Frontal cortex (tissue), 4 donors: ENCODE data around the gene CTPS1. TPM values are rescaled to one million over a fixed set of nuclear protein-coding genes. Genes with fewer than 3 reads are reported as not detected.

Experiments
- DNase-seq, 2 donors: peaks; one replicate each; pipeline ENCODE4 v3.0.0; 2012; ENCODE audit warnings: low spot score in 2 of 2
- FAIRE-seq: peaks from 2 replicates; lab custom pipeline; 2012; peaks lifted over from hg19 to GRCh38; lab: Jason Lieb, UNC
- total RNA-seq: library from RNA; depleted of rRNA; stranded (reverse); fragments of >200 nt; gene quantifications from one replicate; pipeline ENCODE4 v1.2.3, GENCODE V29; 2014
- donor health status: control.
- donor health status: control.
- donor health status: control.

Gene CTPS1
- total RNA-seq, 1 donor from 2014 or later: 14.7 TPM

GRCh38 chr1:40965531-40965930 is 14.0 kb upstream of the CTPS1 start:
- no peak for FAIRE-seq
- DNase-seq: no peak

GRCh38 chr1:40966417-40966816 is 13.1 kb upstream of the CTPS1 start:
- no peak for DNase-seq
- no peak for FAIRE-seq

- FAIRE-seq: no peak
- DNase-seq: no peak
These were observed 10.1 kb upstream of the CTPS1 start for GRCh38 chr1:40969445-40969844.

- FAIRE-seq (no peak), DNase-seq (no peak)
These were observed 7.5 kb upstream of the CTPS1 start for GRCh38 chr1:40971966-40972365.

GRCh38 chr1:40973912-40974311 is 5.6 kb upstream of the CTPS1 start:
- DNase-seq: no peak
- no peak for FAIRE-seq

- FAIRE-seq (no peak), DNase-seq (no peak)
These were observed 4.6 kb upstream of the CTPS1 start for GRCh38 chr1:40974945-40975344.

- DNase-seq: no peak
- FAIRE-seq: no peak
These were observed 2.4 kb upstream of the CTPS1 start for GRCh38 chr1:40976952-40977690.

GRCh38 chr1:40977716-40978115 is 1.8 kb upstream of the CTPS1 start:
- FAIRE-seq (no peak), DNase-seq (no peak)

- FAIRE-seq: no peak
These were observed 633 bp upstream of the CTPS1 start for GRCh38 chr1:40978886-40979240.

GRCh38 chr1:40980068-40980452 is 564 bp downstream of the CTPS1 start:
- FAIRE-seq: no peak

More at GRCh38 chr1:40978886-40979240, 633 bp upstream of the CTPS1 start:
- no peak for DNase-seq

GRCh38 chr1:40980453-40981121 is 1.1 kb downstream of the CTPS1 start:
- peak in 1 of 2 donors; percentile 31 for DNase-seq
- FAIRE-seq: no peak

More at GRCh38 chr1:40980068-40980452, 564 bp downstream of the CTPS1 start:
- DNase-seq: no peak

- DNase-seq (no peak), FAIRE-seq (no peak)
These were observed 2.4 kb downstream of the CTPS1 start for GRCh38 chr1:40981691-40982448.

- no peak for FAIRE-seq
- no peak for DNase-seq
These were observed 3.2 kb downstream of the CTPS1 start for GRCh38 chr1:40982721-40983120.

GRCh38 chr1:40983286-40983685 is 3.8 kb downstream of the CTPS1 start:
- DNase-seq (no peak), FAIRE-seq (no peak)

- FAIRE-seq: no peak
- no peak for DNase-seq
These were observed 4.6 kb downstream of the CTPS1 start for GRCh38 chr1:40984066-40984465.

- DNase-seq (no peak), FAIRE-seq (no peak)
These were observed 5.0 kb downstream of the CTPS1 start for GRCh38 chr1:40984531-40984930.

GRCh38 chr1:40985161-40985560 is 5.7 kb downstream of the CTPS1 start:
- DNase-seq (no peak), FAIRE-seq (no peak)

GRCh38 chr1:40985875-40986274 is 6.4 kb downstream of the CTPS1 start:
- FAIRE-seq (no peak), DNase-seq (no peak)

GRCh38 chr1:40986328-40986783 is 6.9 kb downstream of the CTPS1 start:
- DNase-seq (no peak), FAIRE-seq (no peak)

GRCh38 chr1:40986956-40987355 is 7.5 kb downstream of the CTPS1 start:
- no peak for DNase-seq

More at GRCh38 chr1:40986956-40987355, 7.5 kb downstream of the CTPS1 start:
- FAIRE-seq: no peak
